ENCODE results near the gene NR2C2AP.
"Not testable (repeated sequence)": the region's sequence is repeated elsewhere in the genome, so short reads cannot be mapped to it uniquely, and the experiment has no call there.

The NR2C2AP gene

DNA sequence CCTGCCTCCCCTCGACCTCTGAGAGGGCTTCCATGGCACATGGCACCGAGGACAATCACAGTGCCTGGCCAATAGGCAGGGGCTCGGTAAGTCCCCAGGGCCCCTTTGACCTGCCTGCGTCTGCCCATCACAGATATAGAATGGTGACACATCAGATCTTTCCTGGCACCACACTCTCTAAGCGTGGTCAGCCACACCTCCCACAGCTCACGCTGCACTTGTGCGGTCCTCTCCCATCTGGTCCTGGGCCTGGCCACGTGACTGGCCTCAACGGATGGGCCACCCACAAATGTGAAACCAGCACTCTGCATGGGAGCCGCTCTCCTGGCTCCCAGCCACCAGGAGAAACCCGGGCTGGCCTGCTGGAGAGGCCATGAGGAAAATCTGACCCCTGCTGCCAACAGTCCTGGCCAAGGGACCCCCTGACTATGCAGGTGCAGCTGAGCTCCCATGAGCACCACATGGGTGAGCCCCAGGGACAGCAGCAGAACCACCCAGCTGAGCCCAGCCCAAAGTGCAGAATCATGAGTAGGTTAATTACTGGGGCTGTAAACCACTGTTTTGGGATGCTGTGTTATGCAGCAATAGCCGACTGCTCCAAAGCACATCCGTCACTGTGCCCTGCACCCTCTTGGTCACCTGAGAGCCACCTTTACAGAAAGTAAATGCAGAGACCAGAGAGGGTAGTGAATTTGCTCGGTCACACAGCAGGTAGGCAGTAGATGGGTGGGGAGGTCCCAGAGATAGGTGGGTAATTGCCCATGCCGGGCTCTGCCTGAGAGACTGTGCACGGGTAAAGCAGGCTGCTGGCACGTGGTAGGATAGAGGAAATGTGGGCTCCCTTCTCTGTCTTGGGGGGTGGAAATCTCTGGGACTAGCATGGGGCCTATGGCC lies 23.4 kb downstream of the NR2C2AP start:
- H3K4me3 ChIP-seq (ENCODE audit: low read length): no peak overlapping the region
- H3K9me3 ChIP-seq (ENCODE audit: insufficient read depth, low read depth, low read length): no peaks in the 10 kb centered on the region
- H3K27ac ChIP-seq (ENCODE audit: low read depth, low read length): no peak overlapping the region
- H3K27me3 ChIP-seq (ENCODE audit: insufficient read depth, low read length): no peaks in the 10 kb centered on the region
- H3K4me1 ChIP-seq (ENCODE audit: insufficient read depth, low read length): no peaks in the 10 kb centered on the region
- no peak overlapping the region; the same call in 1 of the 2 replicates for H3K9ac ChIP-seq (ENCODE audit: low read depth, low read length)
- H3K36me3 ChIP-seq (ENCODE audit: insufficient read depth, low read length): peaks cover 10% of the 10 kb centered on the region
- 92% methylated on average over 17 of the region's 17 CpGs for WGBS

DNA sequence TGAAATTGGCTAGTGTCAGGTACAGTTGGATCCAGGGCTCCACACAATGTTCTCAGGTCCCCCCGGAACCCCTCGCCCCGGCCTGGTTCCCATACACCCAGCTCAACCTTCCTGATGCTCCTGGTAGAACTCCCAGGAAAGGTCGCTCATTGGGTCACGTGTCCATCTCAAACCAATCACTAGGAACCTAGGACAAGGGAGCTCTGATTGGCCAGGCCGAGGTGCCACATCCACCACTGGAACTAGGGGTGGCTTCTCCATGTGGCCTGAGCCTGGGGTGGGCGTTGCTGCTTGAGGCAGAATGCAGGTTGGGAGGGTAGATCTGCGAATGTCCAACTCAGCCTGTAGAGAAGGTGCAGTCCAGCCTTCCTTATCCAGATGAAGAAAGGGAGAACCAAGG lies 26.3 kb downstream of the NR2C2AP start:
- Histone ChIP-seq H3K9me3 (ENCODE audit: insufficient read depth, low read depth, low read length) (no peaks in the 10 kb centered on the region), H3K4me3 (ENCODE audit: low read length) (no peak overlapping the region), H3K36me3 (ENCODE audit: insufficient read depth, low read length) (peaks cover 3% of the 10 kb centered on the region), H3K27me3 (ENCODE audit: insufficient read depth, low read length) (no peaks in the 10 kb centered on the region), H3K27ac (ENCODE audit: low read depth, low read length) (no peak overlapping the region), H3K9ac (ENCODE audit: low read depth, low read length) (no peak overlapping the region), H3K4me1 (ENCODE audit: insufficient read depth, low read length) (no peaks in the 10 kb centered on the region; the same call in 1 of the 2 replicates)
- 87% methylated on average over 8 of the region's 8 CpGs for WGBS

- not testable (repeated sequence) for H3K9me3 ChIP-seq (ENCODE audit: insufficient read depth, low read depth, low read length); H3K27ac ChIP-seq (ENCODE audit: low read depth, low read length); H3K4me1 ChIP-seq (ENCODE audit: insufficient read depth, low read length); H3K9ac ChIP-seq (ENCODE audit: low read depth, low read length); H3K36me3 ChIP-seq (ENCODE audit: insufficient read depth, low read length); H3K4me3 ChIP-seq (ENCODE audit: low read length)
- H3K27me3 ChIP-seq (ENCODE audit: insufficient read depth, low read length): peaks cover 26% of the 10 kb centered on the region
- 88% methylated on average over 4 of the region's 5 CpGs for WGBS
These were observed 30.0 kb downstream of the NR2C2AP start for GRCh38 chr19:19173243-19173642.

- no peaks in the 10 kb centered on the region for H3K36me3 ChIP-seq (ENCODE audit: insufficient read depth, low read length)
- peaks cover 26% of the 10 kb centered on the region for H3K27me3 ChIP-seq (ENCODE audit: insufficient read depth, low read length)
- no peaks in the 10 kb centered on the region; the same call in 1 of the 2 replicates for H3K4me1 ChIP-seq (ENCODE audit: insufficient read depth, low read length)
- H3K4me3 ChIP-seq (ENCODE audit: low read length): no peak overlapping the region
- H3K27ac ChIP-seq (ENCODE audit: low read depth, low read length): no peak overlapping the region
- 67% methylated on average over 8 of the region's 8 CpGs for WGBS
- no peak overlapping the region for H3K9ac ChIP-seq (ENCODE audit: low read depth, low read length)
- H3K9me3 ChIP-seq (ENCODE audit: insufficient read depth, low read depth, low read length): no peaks in the 10 kb centered on the region
These were observed 31.2 kb downstream of the NR2C2AP start for GRCh38 chr19:19171821-19172532.

DNA sequence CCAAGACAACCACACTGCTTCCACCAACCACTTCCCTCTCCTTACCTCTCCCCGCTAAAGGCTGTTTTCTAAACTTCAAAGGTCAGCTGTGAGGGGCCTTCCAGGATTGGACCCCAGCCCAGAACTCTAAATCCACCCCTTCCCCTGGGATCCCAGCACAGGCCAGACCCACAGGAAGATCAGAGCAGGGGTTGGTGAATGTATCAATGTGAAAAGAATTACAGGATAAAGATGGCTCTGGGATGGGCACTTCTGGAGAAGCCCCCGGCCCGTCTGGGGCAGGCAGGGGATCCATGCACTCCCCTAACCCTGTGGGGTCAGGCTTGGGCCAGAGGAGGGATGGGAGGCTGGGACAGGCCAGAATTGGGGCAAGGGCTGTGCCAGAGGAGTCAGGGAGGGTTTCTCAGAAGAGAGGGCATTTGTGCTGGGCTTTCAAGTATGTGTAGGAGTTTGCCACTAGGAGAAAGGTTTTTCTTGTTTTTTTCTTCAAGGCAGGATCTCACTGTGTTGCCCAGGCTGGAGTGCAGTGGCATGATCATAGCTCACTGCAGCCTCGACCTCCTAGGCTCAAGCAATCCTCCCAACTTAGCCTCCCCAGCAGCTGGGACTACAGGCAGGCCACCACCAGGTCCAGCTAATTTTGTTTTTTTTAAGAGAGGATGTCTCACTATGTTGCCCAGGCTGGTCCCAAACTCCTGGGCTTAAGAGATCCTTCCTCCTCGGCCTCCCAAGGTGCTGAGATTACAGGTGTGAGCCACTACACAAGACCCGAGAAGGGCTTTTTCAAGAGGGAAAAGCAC lies 32.1 kb downstream of the NR2C2AP start:
- H3K27ac ChIP-seq (ENCODE audit: low read depth, low read length): no peak overlapping the region
- H3K9ac ChIP-seq (ENCODE audit: low read depth, low read length): no peak overlapping the region
- H3K9me3 ChIP-seq (ENCODE audit: insufficient read depth, low read depth, low read length): no peaks in the 10 kb centered on the region
- 87% methylated on average over 6 of the region's 6 CpGs for WGBS
- H3K27me3 ChIP-seq (ENCODE audit: insufficient read depth, low read length): peaks cover 26% of the 10 kb centered on the region
- H3K4me1 ChIP-seq (ENCODE audit: insufficient read depth, low read length): no peaks in the 10 kb centered on the region; the same call in 1 of the 2 replicates
- no peaks in the 10 kb centered on the region for H3K36me3 ChIP-seq (ENCODE audit: insufficient read depth, low read length)
- no peak overlapping the region; the same call in 1 of the 2 replicates for H3K4me3 ChIP-seq (ENCODE audit: low read length)

DNA sequence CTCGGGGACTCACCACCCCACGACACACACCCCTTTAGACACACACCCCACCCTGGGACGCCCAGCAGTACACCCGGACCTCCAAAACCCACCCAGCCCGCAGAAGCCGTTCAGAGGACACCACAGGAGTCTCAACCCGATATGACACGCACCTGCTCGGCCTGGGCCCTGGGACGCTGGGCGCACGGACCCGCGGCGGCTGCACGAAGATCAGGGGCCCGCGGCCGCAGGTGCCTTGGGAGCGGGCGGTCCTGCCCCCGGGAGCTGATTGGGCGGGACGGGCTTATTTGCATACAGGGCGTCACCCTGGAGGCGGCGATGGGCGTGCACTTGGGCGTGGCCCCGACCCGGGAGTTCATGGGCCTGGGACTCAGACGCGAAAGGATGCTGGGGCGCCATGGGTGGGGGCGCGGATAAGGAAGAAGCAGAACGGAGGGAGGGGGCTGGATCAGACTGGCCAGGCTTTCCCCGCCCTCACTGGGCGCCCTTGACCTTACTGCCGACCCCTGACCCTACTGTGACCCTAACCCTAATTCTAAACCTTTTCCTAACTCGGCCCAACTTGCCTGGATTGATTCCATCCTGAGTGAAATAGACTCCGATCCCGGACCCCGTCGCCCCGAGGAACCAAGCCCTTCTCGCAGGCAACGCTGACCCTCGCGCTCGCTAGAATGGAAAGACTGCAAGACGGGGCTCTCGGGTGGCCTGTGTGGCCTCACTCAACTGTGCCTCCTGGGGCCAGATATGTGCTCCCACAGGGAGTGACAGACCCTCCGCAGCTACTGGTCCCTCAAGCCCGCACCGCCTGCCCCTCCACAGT lies 33.0 kb downstream of the NR2C2AP start, which contains the start of gene MEF2B:
Gene MEF2B, minus strand, starts transcription at position 211 of the 820 bp plus-strand sequence. CDS start 19,528 bp downstream, outside the sequence.
- H3K4me1 ChIP-seq (ENCODE audit: insufficient read depth, low read length): no peaks in the 10 kb centered on the region; the same call in 1 of the 2 replicates
- no peak within 1 kb of the TSS for H3K9ac ChIP-seq (ENCODE audit: low read depth, low read length)
- H3K27ac ChIP-seq (ENCODE audit: low read depth, low read length): no peak within 1 kb of the TSS
- peaks cover 26% of the 10 kb centered on the region for H3K27me3 ChIP-seq (ENCODE audit: insufficient read depth, low read length)
- H3K9me3 ChIP-seq (ENCODE audit: insufficient read depth, low read depth, low read length): no peaks in the 10 kb centered on the region
- H3K4me3 ChIP-seq (ENCODE audit: low read length): peak within 1 kb of the TSS; percentile 48
- H3K36me3 ChIP-seq (ENCODE audit: insufficient read depth, low read length): no peaks in the 10 kb centered on the region
- WGBS: 14% methylated on average over 56 of the region's 56 CpGs

- Histone ChIP-seq H3K27ac (ENCODE audit: low read depth, low read length) (no peak overlapping the region), H3K4me1 (ENCODE audit: insufficient read depth, low read length) (no peaks in the 10 kb centered on the region; the same call in 1 of the 2 replicates), H3K9ac (ENCODE audit: low read depth, low read length) (no peak overlapping the region), H3K27me3 (ENCODE audit: insufficient read depth, low read length) (peaks cover 26% of the 10 kb centered on the region), H3K9me3 (ENCODE audit: insufficient read depth, low read depth, low read length) (no peaks in the 10 kb centered on the region), H3K4me3 (ENCODE audit: low read length) (peak overlapping the region; percentile 48), H3K36me3 (ENCODE audit: insufficient read depth, low read length) (no peaks in the 10 kb centered on the region)
- 74% methylated on average over 9 of the region's 9 CpGs for WGBS
These were observed 33.8 kb downstream of the NR2C2AP start for GRCh38 chr19:19169236-19170052.

- H3K4me1 ChIP-seq (ENCODE audit: insufficient read depth, low read length): no peaks in the 10 kb centered on the region; the same call in 1 of the 2 replicates
- H3K4me3 ChIP-seq (ENCODE audit: low read length): no peak overlapping the region
- H3K27me3 ChIP-seq (ENCODE audit: insufficient read depth, low read length): peaks cover 26% of the 10 kb centered on the region
- H3K9me3 ChIP-seq (ENCODE audit: insufficient read depth, low read depth, low read length): no peaks in the 10 kb centered on the region
- H3K36me3 ChIP-seq (ENCODE audit: insufficient read depth, low read length): no peaks in the 10 kb centered on the region
- H3K27ac ChIP-seq (ENCODE audit: low read depth, low read length): no peak overlapping the region
- H3K9ac ChIP-seq (ENCODE audit: low read depth, low read length): no peak overlapping the region
- WGBS: 75% methylated on average over 3 of the region's 3 CpGs
These were observed 35.6 kb downstream of the NR2C2AP start for GRCh38 chr19:19167612-19168011.

GRCh38 chr19:19165396-19165795 lies 37.8 kb downstream of the NR2C2AP start:
- Histone ChIP-seq H3K27me3 (ENCODE audit: insufficient read depth, low read length) (peaks cover 16% of the 10 kb centered on the region), H3K27ac (ENCODE audit: low read depth, low read length) (no peak overlapping the region), H3K36me3 (ENCODE audit: insufficient read depth, low read length) (no peaks in the 10 kb centered on the region), H3K9me3 (ENCODE audit: insufficient read depth, low read depth, low read length) (no peaks in the 10 kb centered on the region), H3K4me3 (ENCODE audit: low read length) (no peak overlapping the region), H3K4me1 (ENCODE audit: insufficient read depth, low read length) (no peaks in the 10 kb centered on the region), H3K9ac (ENCODE audit: low read depth, low read length) (no peak overlapping the region)
- 96% methylated on average over 1 of the region's 1 CpG for WGBS

Measured in HUES64 (cell line).